HepG2 (cell line): Measurements from ENCODE around the gene TCAP. TPM values are rescaled to one million over a fixed set of nuclear protein-coding genes. Genes with fewer than 3 reads are reported as not detected.

ENCODE experiments used
- AGO1 ChIP-seq: fragments of 200-400 bp; formaldehyde crosslinking; IDR thresholded peaks from 2 replicates; pipeline ENCODE4 v1.6.1; 2017; ENCODE audit warnings: mild to moderate bottlenecking, low read depth, low read length, moderate library complexity; ENCODE audit not compliant: poor library complexity, severe bottlenecking
- GTF3A ChIP-seq: sonication (generic); formaldehyde crosslinking; conservative IDR thresholded peaks from 2 replicates; pipeline ENCODE4 v1.4.0; 2020; ENCODE audit warnings: mild to moderate bottlenecking, missing genetic modification reagents
- IKZF1 ChIP-seq: fragments of 450-650 bp; IDR thresholded peaks from 2 replicates; pipeline ENCODE4 v1.7.1; 2016
- MLXIP ChIP-seq: sonication (generic); formaldehyde crosslinking; IDR thresholded peaks from 2 replicates; pipeline ENCODE4 v1.9.0; 2021; ENCODE audit warnings: missing genetic modification reagents, borderline replicate concordance
- YEATS2 ChIP-seq: sonication (generic); formaldehyde crosslinking; IDR thresholded peaks from 2 replicates; pipeline ENCODE4 v1.4.0; 2020; ENCODE audit warnings: missing genetic modification reagents, borderline replicate concordance
- ZBTB10 ChIP-seq: sonication (generic); formaldehyde crosslinking; IDR thresholded peaks from 2 replicates; pipeline ENCODE4 v1.4.0; 2020; ENCODE audit warnings: missing genetic modification reagents, borderline replicate concordance
- ZMYM3 ChIP-seq: sonication (generic); formaldehyde crosslinking; IDR thresholded peaks from 2 replicates; pipeline ENCODE4 v1.5.1; 2020; ENCODE audit warnings: mild to moderate bottlenecking, missing genetic modification reagents
- ZSCAN25 ChIP-seq: sonication (generic); formaldehyde crosslinking; IDR thresholded peaks from 2 replicates; pipeline ENCODE4 v1.8.0; 2022; ENCODE audit warnings: mild to moderate bottlenecking, missing genetic modification reagents
- polyA plus RNA-seq, 8 experiments: library from polyadenylated mRNA; depleted of rRNA in 3 of 8; stranded (reverse) in 7 of 8; unstranded in 1 of 8; fragments of >200 nt; fragmentation: Illumina TruSeq in 4 of 8; extraction: Trizol in 4 of 8; gene quantifications; 2 replicates each; pipeline versions ENCODE4 v1.2.1 to v1.2.3, GENCODE V29; 2011 to 2016; ENCODE audit warnings: low read depth in 4 of 8, missing spikeins in 1 of 8, mixed read lengths in 1 of 8; ENCODE audit not compliant: insufficient read depth in 1 of 8
- total RNA-seq, 5 experiments: library from RNA; depleted of rRNA; stranded (reverse); fragments of >200 nt; fragmentation: Illumina TruSeq; extraction: Trizol; gene quantifications; 2 replicates each; pipeline ENCODE4 v1.2.3, GENCODE V29; 2016; ENCODE audit warnings: low read depth in 1 of 5

Gene TCAP
- total and polyA plus RNA-seq, 2 of the 13 experiments (the other 11 are each of a cell fraction or from before 2014, with no cell fraction given): 0.24 to 0.65 TPM

- no peak for TF ChIP-seq ZBTB10 (CRISPR knock-in tag)
- TF ChIP-seq MLXIP: no peak
- TF ChIP-seq GTF3A: no peak
- no peak for TF ChIP-seq IKZF1
- peak; percentile 88 for TF ChIP-seq ZMYM3 (CRISPR knock-in tag)
- no peak for TF ChIP-seq AGO1
- TF ChIP-seq ZSCAN25 (CRISPR knock-in tag): no peak
- 0 out of 2 replicates have a peak, but pooled peaks have one; percentile 8 for TF ChIP-seq YEATS2 (CRISPR knock-in tag)
Measured at GRCh38 chr17:39675390-39676082, 10.4 kb downstream of the TCAP start (continued).
